Mononuclear cell (primary cell): Measurements from ENCODE around the gene RAB10. TPM values are rescaled to one million over a fixed set of nuclear protein-coding genes. Genes with fewer than 3 reads are reported as not detected.

Experiments used
- H3K27me3 ChIP-seq: 2 replicates; pipeline ENCODE4 v1.6.0; 2011; ENCODE audit warnings: low read length, control low read depth; ENCODE audit not compliant: insufficient read depth
- H3K4me1 ChIP-seq: 2 replicates; pipeline ENCODE4 v1.5.1; 2011; ENCODE audit warnings: mild to moderate bottlenecking, low read length, control low read depth; ENCODE audit not compliant: insufficient read depth
- H3K4me3 ChIP-seq: 2 replicates; pipeline ENCODE4 v1.5.1; 2011; ENCODE audit warnings: mild to moderate bottlenecking, low read length, moderate library complexity
- H3K9me3 ChIP-seq: 2 replicates; pipeline ENCODE4 v1.5.1; 2011; ENCODE audit warnings: low read depth, mild to moderate bottlenecking, control low read depth, low read length
- total RNA-seq: library from RNA; depleted of rRNA; stranded (reverse); fragments of >200 nt; gene quantifications from one replicate; pipeline ENCODE4 v1.2.3, GENCODE V29; 2012

RAB10 gene
- total RNA-seq, 1 donor: 24.5 TPM

GRCh38 chr2:26126074-26126473, 92.2 kb downstream of the RAB10 start:
- H3K27me3 ChIP-seq: no peaks in the 10 kb centered on the region

GRCh38 chr2:26128176-26128575, 94.3 kb downstream of the RAB10 start:
- Histone ChIP-seq H3K27me3 (no peaks in the 10 kb centered on the region), H3K9me3 (no peaks in the 10 kb centered on the region)

More at GRCh38 chr2:26126074-26126473, 92.2 kb downstream of the RAB10 start:
- H3K4me1 ChIP-seq: no peaks in the 10 kb centered on the region
- no peaks in the 10 kb centered on the region for H3K9me3 ChIP-seq
- H3K4me3 ChIP-seq: no peak overlapping the region

GRCh38 chr2:26130763-26131162, 96.9 kb downstream of the RAB10 start:
- no peaks in the 10 kb centered on the region for H3K4me1 ChIP-seq
- H3K4me3 ChIP-seq: no peak overlapping the region

More at GRCh38 chr2:26128176-26128575, 94.3 kb downstream of the RAB10 start:
- H3K4me1 ChIP-seq: no peaks in the 10 kb centered on the region
- H3K4me3 ChIP-seq: no peak overlapping the region

GRCh38 chr2:26136451-26136850, 102.6 kb downstream of the RAB10 start:
- Histone ChIP-seq H3K4me3 (no peak overlapping the region), H3K4me1 (no peaks in the 10 kb centered on the region), H3K27me3 (no peaks in the 10 kb centered on the region)

More at GRCh38 chr2:26130763-26131162, 96.9 kb downstream of the RAB10 start:
- H3K27me3 ChIP-seq: no peaks in the 10 kb centered on the region
- H3K9me3 ChIP-seq: no peaks in the 10 kb centered on the region

GRCh38 chr2:26139269-26140183, 105.6 kb downstream of the RAB10 start:
- H3K27me3 ChIP-seq: no peaks in the 10 kb centered on the region
- H3K9me3 ChIP-seq: no peaks in the 10 kb centered on the region
- H3K4me1 ChIP-seq: peaks cover 9% of the 10 kb centered on the region
- no peak overlapping the region for H3K4me3 ChIP-seq

More at GRCh38 chr2:26136451-26136850, 102.6 kb downstream of the RAB10 start:
- no peaks in the 10 kb centered on the region for H3K9me3 ChIP-seq

- no peaks in the 10 kb centered on the region for H3K9me3 ChIP-seq
- peaks cover 14% of the 10 kb centered on the region for H3K4me1 ChIP-seq
- H3K27me3 ChIP-seq: no peaks in the 10 kb centered on the region
- no peak overlapping the region for H3K4me3 ChIP-seq
These were observed 107.4 kb downstream of the RAB10 start for GRCh38 chr2:26141145-26141769.

- Histone ChIP-seq H3K9me3 (no peaks in the 10 kb centered on the region), H3K27me3 (no peaks in the 10 kb centered on the region), H3K4me1 (peaks cover 14% of the 10 kb centered on the region), H3K4me3 (no peak overlapping the region)
These were observed 110.1 kb downstream of the RAB10 start for GRCh38 chr2:26144031-26144430.

- peaks cover 14% of the 10 kb centered on the region for H3K4me1 ChIP-seq
- H3K9me3 ChIP-seq: no peaks in the 10 kb centered on the region
- no peaks in the 10 kb centered on the region for H3K27me3 ChIP-seq
- H3K4me3 ChIP-seq: no peak overlapping the region
These were observed 111.2 kb downstream of the RAB10 start for GRCh38 chr2:26144953-26145680.

- no peaks in the 10 kb centered on the region for H3K9me3 ChIP-seq
- no peaks in the 10 kb centered on the region for H3K27me3 ChIP-seq
- peaks cover 14% of the 10 kb centered on the region for H3K4me1 ChIP-seq
- no peak overlapping the region for H3K4me3 ChIP-seq
These were observed 114.6 kb downstream of the RAB10 start for GRCh38 chr2:26148501-26148900.

GRCh38 chr2:26150243-26150642, 116.4 kb downstream of the RAB10 start:
- H3K9me3 ChIP-seq: no peaks in the 10 kb centered on the region
- no peak overlapping the region for H3K4me3 ChIP-seq
- H3K4me1 ChIP-seq: no peaks in the 10 kb centered on the region
- H3K27me3 ChIP-seq: no peaks in the 10 kb centered on the region

GRCh38 chr2:26157580-26157979, 123.7 kb downstream of the RAB10 start:
- H3K27me3 ChIP-seq: no peaks in the 10 kb centered on the region
- no peaks in the 10 kb centered on the region for H3K9me3 ChIP-seq
- no peaks in the 10 kb centered on the region for H3K4me1 ChIP-seq
- no peak overlapping the region for H3K4me3 ChIP-seq

GRCh38 chr2:26161926-26162325, 128.0 kb downstream of the RAB10 start:
- Histone ChIP-seq H3K4me3 (no peak overlapping the region), H3K27me3 (no peaks in the 10 kb centered on the region), H3K4me1 (no peaks in the 10 kb centered on the region), H3K9me3 (no peaks in the 10 kb centered on the region)

GRCh38 chr2:26162963-26163362, 129.1 kb downstream of the RAB10 start:
- no peaks in the 10 kb centered on the region for H3K27me3 ChIP-seq
- no peaks in the 10 kb centered on the region for H3K9me3 ChIP-seq
- H3K4me3 ChIP-seq: no peak overlapping the region
- no peaks in the 10 kb centered on the region for H3K4me1 ChIP-seq

- H3K4me3 ChIP-seq: no peak overlapping the region
- H3K9me3 ChIP-seq: no peaks in the 10 kb centered on the region
- H3K27me3 ChIP-seq: no peaks in the 10 kb centered on the region
- no peaks in the 10 kb centered on the region for H3K4me1 ChIP-seq
These were observed 130.3 kb downstream of the RAB10 start for GRCh38 chr2:26164231-26164630.

GRCh38 chr2:26164641-26165211, 130.8 kb downstream of the RAB10 start:
- no peak overlapping the region for H3K4me3 ChIP-seq
- no peaks in the 10 kb centered on the region for H3K27me3 ChIP-seq
- no peaks in the 10 kb centered on the region for H3K9me3 ChIP-seq
- no peaks in the 10 kb centered on the region for H3K4me1 ChIP-seq
